Prostate gland (tissue), 2 donors: Measurements from ENCODE around the gene VEZT. TPM values are rescaled to one million over a fixed set of nuclear protein-coding genes. Genes with fewer than 3 reads are reported as not detected.

Source experiments
- DNase-seq: peaks from one replicate; pipeline ENCODE4 v3.0.0-alpha.2; 2019; ENCODE audit warnings: low spot score
- H3K27ac ChIP-seq, 2 donors: fragments of 200-600 bp; sonication (generic); 2 replicates each; pipeline ENCODE4 v1.5.1; 2017 to 2019
- H3K27me3 ChIP-seq: fragments of 200-600 bp; sonication (generic); replicated peaks from 2 replicates; pipeline ENCODE4 v1.5.1; 2019; ENCODE audit not compliant: insufficient read depth
- H3K36me3 ChIP-seq, 2 donors: fragments of 200-600 bp; sonication (generic); 1 replicate in 1 of 2; 2 replicates in 1 of 2; pipeline versions ENCODE4 v1.5.1 to v1.8.1; 2017 to 2019
- H3K4me1 ChIP-seq: fragments of 200-600 bp; sonication (generic); replicated peaks from 2 replicates; pipeline ENCODE4 v1.5.1; 2019
- H3K4me3 ChIP-seq, 2 donors: fragments of 200-600 bp; sonication (generic); 2 replicates each; pipeline ENCODE4 v1.5.1; 2017 to 2019
- H3K9me3 ChIP-seq: fragments of 200-600 bp; sonication (generic); 2 replicates; pipeline ENCODE4 v1.5.1; 2017
- CTCF ChIP-seq, 4 experiments: fragments of 200-600 bp in 2 of 4; fragments of 450-650 bp in 2 of 4; sonication (generic) in 2 of 4; IDR thresholded peaks; 1 replicate in 3 of 4; 2 replicates in 1 of 4; pipeline ENCODE4 v1.5.1; 2016 to 2019; ENCODE audit warnings: antibody characterized with exemption in 4 of 4, mild to moderate bottlenecking in 2 of 4, moderate library complexity in 2 of 4
- POLR2A ChIP-seq: fragments of 450-650 bp; IDR thresholded peaks from one replicate; pipeline ENCODE4 v1.6.1; 2016; ENCODE audit warnings: antibody characterized with exemption, mild to moderate bottlenecking
- POLR2AphosphoS5 ChIP-seq: sonication (generic); formaldehyde crosslinking; IDR thresholded peaks from one replicate; pipeline ENCODE4 v1.6.1; 2017; ENCODE audit warnings: antibody characterized with exemption
- WGBS: methylation state at CpG from one replicate; pipeline ENCODE4 v1.1.5; 2018; 5-methylcytosine and 5-hydroxymethylcytosine counted together
- intact Hi-C: fragments of 100-400 bp; cut with DNase I; formaldehyde crosslinking; loops from one replicate; pipeline ENCODE4 v1.14.2; 2022
- total RNA-seq, 2 donors: library from RNA; depleted of rRNA; stranded (reverse); fragments of >200 nt; gene quantifications; one replicate each; pipeline ENCODE4 v1.1.0, GENCODE V29; 2016

Gene VEZT
- total RNA-seq, 2 donors from 2014 or later, result 37.4 to 81.6 TPM

DNA sequence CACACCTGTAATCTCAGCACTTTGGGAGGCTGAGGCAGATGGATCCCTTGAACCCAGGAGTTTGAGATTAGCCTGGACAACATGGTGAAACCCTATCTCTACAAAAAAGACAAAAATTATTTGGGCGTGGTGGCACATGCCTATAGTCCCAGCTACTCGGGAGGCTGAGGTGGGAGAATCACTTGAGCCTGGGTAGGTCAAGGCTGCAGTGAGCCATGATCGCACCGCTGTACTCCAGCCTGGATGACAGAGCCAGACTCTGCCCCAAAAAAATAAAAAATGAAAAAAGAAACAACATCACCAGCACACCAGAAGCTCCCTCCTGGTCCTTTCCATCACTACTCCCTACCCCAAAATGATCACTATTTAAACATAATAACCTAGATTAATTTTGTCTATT lies 2.6 kb downstream of the VEZT start:
- Histone ChIP-seq H3K4me1 (no peaks in the 10 kb centered on the region), H3K27me3 (no peaks in the 10 kb centered on the region), H3K9me3 (no peaks in the 10 kb centered on the region), H3K27ac (no peak overlapping the region), H3K4me3 (no peak overlapping the region), H3K36me3 (peaks cover 0 to 4% of the 10 kb centered on the region in 2 donors)
- TF ChIP-seq POLR2AphosphoS5 (no peak), CTCF (IDR thresholded peaks at IDR 0.05) (no peak), POLR2A (no peak)
- DNase-seq, result no peak
- 92% methylated on average over 4 of the region's 4 CpGs for WGBS
- intact Hi-C loops, result no loop called here

DNA sequence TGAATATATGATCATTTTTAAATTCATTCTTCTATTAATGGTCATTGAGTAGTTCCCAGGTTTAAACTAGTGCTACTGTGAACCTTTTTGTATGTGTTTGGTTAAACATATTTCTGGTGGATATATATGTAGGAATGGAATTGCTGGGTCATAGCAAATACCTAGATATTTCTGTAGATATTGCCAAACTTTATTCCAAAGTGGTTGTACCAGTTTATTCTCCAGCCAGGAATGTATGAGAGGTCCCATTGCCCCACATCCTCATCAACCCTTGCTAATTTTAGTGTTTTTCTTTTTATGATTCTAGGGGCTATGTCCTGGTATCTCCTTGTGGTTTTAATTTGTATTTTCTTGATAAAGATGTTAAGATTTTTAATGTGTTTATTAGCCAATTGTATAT lies 3.1 kb downstream of the VEZT start:
- DNase-seq, result no peak
- Histone ChIP-seq H3K36me3 (peaks cover 0 to 4% of the 10 kb centered on the region in 2 donors), H3K4me1 (no peaks in the 10 kb centered on the region), H3K4me3 (no peak overlapping the region), H3K27ac (no peak overlapping the region), H3K9me3 (no peaks in the 10 kb centered on the region), H3K27me3 (no peaks in the 10 kb centered on the region)
- no peak for TF ChIP-seq POLR2A
- TF ChIP-seq CTCF (IDR thresholded peaks at IDR 0.05), result no peak
- TF ChIP-seq POLR2AphosphoS5, result no peak
- intact Hi-C loops, result no loop called here

DNA sequence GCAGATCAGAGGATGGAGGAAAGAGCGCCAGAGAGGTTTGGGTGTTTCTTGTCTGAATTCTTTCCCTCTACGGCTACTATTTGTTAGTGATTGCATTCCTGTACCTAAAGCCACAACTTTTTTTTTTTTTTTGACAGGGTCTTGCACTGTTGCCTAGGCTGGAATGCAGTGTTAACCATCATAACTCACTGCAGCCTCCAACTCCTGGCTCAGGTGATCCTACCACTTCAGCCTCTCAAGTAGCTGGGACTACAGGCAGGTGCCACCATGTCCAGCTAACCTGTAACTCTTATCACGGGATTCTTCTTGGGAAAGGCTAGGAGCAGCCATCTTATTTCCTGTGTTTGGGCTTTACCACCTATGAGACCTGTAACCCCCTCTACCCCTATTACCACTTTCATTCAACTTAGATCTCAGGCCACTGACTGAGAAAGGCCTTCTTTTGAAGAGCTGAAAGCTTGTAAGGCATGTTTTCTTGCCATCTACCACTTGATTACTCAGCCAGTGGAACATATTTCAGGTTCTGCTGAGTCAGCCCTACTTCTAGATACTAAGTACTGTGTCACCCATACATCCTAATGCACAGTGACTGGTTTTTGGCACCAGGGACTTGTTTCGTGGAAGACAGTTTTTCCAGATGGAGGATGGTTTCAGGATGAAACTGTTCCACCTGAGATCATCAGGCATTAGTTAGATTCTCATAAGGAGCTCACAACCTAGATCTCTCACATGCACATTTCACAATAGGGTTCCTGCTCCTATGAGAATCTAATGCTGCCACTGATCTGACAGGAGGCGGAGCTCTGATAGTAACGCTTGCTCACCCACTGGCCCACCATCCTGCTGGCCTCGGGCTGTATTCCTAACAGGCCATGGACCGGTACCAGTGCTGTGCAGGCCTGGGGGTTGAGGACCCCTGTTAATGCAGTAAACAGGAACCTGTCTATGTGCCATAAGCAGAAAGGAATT lies 6.9 kb downstream of the VEZT start:
- Histone ChIP-seq H3K36me3 (peaks cover 0 to 4% of the 10 kb centered on the region in 2 donors), H3K4me1 (no peaks in the 10 kb centered on the region), H3K9me3 (no peaks in the 10 kb centered on the region), H3K27ac (no peak overlapping the region), H3K4me3 (no peak overlapping the region), H3K27me3 (no peaks in the 10 kb centered on the region)
- intact Hi-C loops, result no loop called here
- TF ChIP-seq CTCF (IDR thresholded peaks at IDR 0.05) (no peak), POLR2A (no peak), POLR2AphosphoS5 (no peak)
- DNase-seq, result no peak
- 94% methylated on average over 8 of the region's 8 CpGs for WGBS

DNA sequence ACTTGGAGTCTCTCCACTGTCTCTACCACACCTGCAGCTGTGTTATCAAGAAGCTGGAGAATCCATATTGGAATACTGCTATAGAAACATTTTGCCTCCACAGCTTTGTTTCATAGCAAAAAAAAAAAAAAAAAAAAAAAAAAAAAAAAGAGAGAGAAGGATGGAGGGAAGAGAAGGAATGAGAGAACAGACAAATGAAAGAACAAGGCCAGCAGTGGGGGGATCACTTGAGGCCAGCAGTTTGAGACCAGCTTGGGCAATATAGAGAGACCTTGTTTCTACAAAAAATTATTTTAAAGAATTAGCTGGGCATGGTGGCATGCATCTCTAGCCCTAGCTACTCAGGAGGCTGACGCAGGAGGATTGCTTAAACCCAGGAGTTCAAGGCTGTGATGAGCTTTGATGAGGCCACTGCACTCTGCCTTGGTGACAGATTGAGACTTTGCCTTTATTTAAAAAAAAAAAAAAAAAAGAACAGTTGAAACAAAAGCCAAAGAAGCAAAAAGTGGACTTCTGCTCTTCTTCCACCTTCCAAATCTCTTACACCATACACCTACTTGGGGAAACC lies 8.1 kb downstream of the VEZT start:
- intact Hi-C loops, result no loop called here
- TF ChIP-seq CTCF (IDR thresholded peaks at IDR 0.05), result no peak
- no peaks in the 10 kb centered on the region for H3K4me1 ChIP-seq
- no peaks in the 10 kb centered on the region for H3K9me3 ChIP-seq
- no peak for DNase-seq
- no peak overlapping the region for H3K4me3 ChIP-seq
- peaks cover 0 to 4% of the 10 kb centered on the region in 2 donors for H3K36me3 ChIP-seq
- H3K27ac ChIP-seq, result no peak overlapping the region
- WGBS, result 96% methylated on average over 1 of the region's 1 CpG
- H3K27me3 ChIP-seq, result no peaks in the 10 kb centered on the region
